GM21423 (cell line): ENCODE results near the gene UNC5A.

ENCODE experiments used
- ATAC-seq: cut with Tn5 transposase; IDR thresholded peaks from one replicate; pipeline ENCODE4 v1.9.1; 2021; ENCODE audit warnings: mild to moderate bottlenecking, moderate library complexity; ENCODE audit not compliant: unreplicated experiment

UNC5A gene

GRCh38 chr5:176810081-176810597 is at the start of gene UNC5A:
UNC5A (plus strand) TSS chr5:176810559; CDS start chr5:176810751, 192 bp downstream.
- no peak for ATAC-seq

DNA sequence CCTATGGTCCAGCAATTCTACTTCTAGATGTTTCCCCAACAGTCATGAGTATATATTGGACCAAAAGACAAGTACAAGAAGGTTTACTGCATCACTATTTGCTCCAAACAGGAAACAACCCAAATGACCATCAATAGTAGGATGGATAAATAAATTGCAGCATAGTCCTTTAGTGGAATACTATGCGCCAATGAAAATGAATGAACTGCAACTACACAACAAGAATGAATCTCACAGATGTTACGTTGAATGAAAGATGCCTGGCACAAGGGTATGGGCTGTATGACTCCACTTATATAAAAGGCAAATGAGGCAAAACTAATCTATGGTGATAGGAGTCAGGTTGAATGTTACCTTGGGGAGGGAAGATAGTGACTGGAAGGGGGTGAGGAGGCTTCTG is 48.6 kb upstream of the UNC5A start:
- no peak for ATAC-seq

GRCh38 chr5:176762489-176762888 is 47.9 kb upstream of the UNC5A start:
- no peak for ATAC-seq

- ATAC-seq: no peak
Measured at GRCh38 chr5:176765687-176766086, 44.7 kb upstream of the UNC5A start.

DNA sequence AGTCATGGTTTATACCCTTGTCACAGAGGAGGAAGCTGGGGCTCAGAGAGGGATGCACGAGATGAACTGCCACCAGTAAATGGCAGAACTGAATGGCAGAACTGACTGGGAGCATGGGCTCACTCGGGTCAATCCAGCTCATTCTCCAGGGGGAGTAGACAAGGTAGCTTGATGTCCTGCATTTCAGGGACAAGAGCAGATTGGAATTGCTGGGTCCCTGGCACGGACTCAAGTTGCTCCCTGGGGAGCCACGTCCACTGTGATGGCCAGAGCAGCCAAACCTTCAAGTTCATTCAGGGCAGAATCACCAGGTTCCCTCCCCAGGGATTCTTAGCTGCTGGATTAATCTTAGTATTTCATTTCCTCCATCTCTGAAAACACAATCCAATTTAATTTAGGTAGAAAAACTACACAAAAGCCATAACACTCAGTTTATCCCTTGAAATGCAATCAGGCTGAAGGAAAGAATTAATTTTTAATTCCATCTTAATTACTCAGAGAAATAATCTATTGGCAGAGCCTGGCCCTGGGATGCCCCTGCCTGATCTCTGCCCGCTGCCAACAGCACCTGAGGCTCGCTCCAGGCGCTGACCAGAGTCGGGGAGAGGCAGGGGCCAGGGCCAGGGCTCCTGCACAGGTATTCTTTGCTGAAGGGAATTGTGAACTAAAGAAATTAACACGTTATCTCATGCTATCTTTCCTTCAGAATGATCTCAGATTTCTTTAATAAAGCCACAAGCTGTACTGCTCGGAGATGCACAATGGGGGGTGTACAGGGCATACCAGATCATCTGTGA is 42.0 kb upstream of the UNC5A start:
- ATAC-seq: no peak

DNA sequence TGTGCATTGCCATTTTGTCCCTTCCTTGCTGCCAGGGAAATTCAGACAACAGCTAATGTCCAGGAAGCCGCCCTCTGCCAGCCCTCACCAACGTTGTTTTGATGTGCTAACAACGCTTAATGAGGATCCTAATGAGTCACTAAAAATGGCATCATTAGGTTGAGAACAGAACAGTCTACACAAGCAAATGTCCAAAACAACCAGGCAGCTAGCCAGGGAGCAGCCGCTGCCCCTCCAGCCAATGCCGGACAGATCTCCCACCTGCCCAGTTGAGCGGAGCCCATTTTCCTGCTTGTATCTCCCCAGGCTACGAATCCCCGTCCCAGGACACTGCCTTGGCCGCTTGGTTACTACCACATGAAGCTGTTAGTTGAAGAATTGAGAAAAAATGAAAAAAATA is 40.4 kb upstream of the UNC5A start:
- ATAC-seq: no peak

DNA sequence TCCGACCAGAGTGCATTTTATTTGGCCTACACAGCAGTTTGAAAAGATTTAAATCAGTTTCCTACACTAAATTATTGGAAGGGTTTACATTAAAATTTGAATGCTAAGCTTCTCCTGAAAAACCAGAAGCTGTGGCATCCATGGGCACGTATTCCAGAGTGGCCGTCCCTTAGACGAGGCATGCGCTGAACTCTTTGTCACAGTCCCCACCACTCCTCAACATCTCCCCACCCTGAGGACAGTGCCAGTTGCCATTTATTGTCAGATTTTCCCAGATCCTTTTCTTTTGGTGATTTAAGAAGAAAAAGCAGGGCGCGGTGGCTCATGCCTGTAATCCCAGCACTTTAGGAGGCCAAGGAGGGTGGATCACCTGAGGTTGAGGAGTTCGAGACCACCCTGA is 39.9 kb upstream of the UNC5A start:
- ATAC-seq: no peak

GRCh38 chr5:176771102-176771845 is 39.1 kb upstream of the UNC5A start:
- no peak for ATAC-seq

GRCh38 chr5:176772271-176773210 is 37.8 kb upstream of the UNC5A start:
- ATAC-seq: no peak

- ATAC-seq: no peak
Measured at GRCh38 chr5:176773408-176774035, 36.8 kb upstream of the UNC5A start.

DNA sequence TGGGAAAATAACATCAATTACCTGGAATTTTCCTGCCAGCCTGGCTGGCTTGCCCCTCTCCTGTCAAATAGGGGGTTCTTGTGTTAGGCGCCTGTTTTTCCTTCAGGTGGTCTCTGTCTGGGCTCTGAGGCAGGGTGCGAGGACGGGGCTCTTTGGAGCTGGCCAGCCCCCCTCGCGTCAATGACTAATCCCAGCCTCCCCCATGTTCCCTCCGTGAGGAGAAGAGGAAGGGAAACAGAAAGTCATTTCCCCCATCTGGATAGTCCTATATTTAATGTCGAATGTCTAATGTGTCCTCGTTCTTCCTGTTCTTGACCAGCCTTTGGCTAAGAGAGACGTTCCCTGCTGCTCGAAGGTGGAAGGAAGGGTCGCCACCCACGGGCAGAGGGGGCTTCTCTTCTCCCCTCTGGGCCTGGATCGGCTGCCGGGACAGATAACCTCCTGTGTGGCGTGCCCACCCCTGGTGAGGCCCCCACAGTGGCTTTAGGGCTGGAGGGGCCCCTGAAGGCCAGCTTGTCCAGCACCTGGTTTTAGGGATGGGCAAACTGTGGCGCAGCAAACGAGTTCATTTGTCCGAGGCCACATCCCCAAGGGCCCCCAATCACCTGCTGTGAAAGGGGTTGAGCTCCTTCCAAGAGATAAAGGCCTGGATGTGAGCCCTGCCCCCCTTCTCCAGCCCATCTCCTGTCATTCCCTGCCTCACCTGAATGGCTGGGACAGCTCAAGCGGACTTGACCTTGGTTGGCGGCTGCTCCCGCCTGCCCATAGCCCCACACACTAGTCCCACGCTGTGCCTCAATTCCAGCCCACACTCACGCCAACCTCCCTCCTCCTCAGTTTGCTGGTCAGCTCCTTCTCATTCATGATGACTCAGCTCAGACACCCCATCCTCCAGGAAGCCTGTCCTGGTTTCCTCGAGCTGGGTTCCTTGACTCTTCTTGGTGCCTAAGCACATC is 35.9 kb upstream of the UNC5A start:
- ATAC-seq: no peak

- no peak for ATAC-seq
Measured at GRCh38 chr5:176775409-176775808, 35.0 kb upstream of the UNC5A start.

- ATAC-seq: no peak
Measured at GRCh38 chr5:176776141-176776865, 34.1 kb upstream of the UNC5A start.

GRCh38 chr5:176776916-176777315 is 33.4 kb upstream of the UNC5A start:
- ATAC-seq: no peak

DNA sequence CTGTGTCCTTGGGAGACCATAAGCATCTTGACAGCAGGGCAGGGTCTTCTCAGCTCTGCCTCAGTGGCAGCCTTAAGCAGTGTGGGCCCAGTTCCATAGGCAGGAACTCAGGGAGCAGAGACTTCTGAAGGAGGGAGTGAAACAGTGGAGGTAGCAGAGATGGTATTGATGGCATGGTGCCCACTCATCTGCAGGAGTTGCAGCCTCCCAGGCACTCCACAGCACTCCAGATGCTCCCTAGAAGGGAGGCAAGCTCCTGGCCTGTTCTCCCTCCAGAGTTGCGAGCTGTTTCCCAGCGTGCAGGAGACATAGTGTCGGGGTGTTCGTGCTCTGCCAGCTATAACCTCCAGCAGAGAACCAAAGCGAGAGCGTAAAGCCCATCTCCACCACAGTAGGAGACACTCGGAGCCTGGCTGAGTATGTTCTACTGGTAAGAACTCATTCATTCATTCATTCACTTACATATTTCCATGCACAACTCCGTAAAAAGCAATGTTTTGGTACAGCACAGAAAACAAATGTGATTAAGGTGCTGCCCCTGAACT is 31.4 kb upstream of the UNC5A start:
- ATAC-seq: no peak

DNA sequence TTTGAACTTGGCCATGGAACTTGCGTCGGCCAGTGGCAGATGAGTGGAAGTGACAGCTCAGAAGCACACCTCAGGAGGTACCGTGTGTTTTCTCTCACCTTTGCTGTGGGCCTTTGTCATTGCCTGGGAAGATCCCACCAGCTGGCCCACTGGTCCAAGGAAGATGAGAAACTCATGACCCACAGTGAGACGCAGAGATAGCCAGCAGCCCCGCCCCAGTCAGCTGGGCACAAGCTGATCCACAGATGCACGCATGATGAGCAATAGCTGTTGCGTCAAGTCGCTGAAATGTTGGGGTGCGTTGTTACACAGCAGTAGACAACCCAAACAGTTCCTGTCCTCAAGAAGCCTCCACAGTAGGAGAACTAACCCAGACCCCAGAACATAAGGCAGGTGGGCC is 30.8 kb upstream of the UNC5A start:
- no peak for ATAC-seq

- no peak for ATAC-seq
Measured at GRCh38 chr5:176780176-176781053, 29.9 kb upstream of the UNC5A start.

DNA sequence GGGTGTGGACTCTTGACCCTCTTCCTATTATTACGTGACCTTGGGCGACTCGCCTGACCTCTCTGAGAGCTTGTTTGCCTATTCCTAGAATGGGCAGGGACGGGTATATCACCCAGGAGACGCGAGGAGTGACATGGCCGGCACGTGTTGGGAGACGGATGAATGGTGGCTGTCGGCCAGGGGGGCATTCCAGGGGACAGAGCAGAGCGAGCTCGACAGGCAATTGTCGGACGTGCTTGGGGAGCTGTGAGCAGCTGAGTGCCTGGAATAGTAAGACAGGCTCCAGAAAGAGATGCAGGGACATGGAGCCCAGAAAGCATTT is 29.3 kb upstream of the UNC5A start:
- no peak for ATAC-seq
